ENCODE data around the gene NTN1.

NTN1 gene

GRCh38 chr17:9202532-9202931, 181.2 kb downstream of the NTN1 start:
- Histone ChIP-seq H3K4me3 (no peak overlapping the region), H3K4me1 (peaks cover 40 to 81% (median 71%) of the 10 kb centered on the region in 10 experiments), H3K9ac (no peak overlapping the region), H3K27me3 (peaks cover 0 to 28% (median 0%) of the 10 kb centered on the region in 11 experiments; a peak in 4 of 22 replicates), H3K36me3 (no peaks in the 10 kb centered on the region), H3K27ac (no peak overlapping the region), H3K9me3 (replicated peaks in 1 of 11) (peaks cover 0 to 12% (median 3%) of the 10 kb centered on the region in 11 experiments; a peak in 9 of 22 replicates), H3K4me2 (no peak overlapping the region), H4K20me1 (0 out of 22 replicates have a peak, but pooled peaks cover 0 to 4% (median 0%) of the 10 kb centered on the region in 11 experiments)
- TF ChIP-seq Cebpa-rat (IDR thresholded peaks at IDR 0.05) = no peak

GRCh38 chr17:9203771-9204425, 182.6 kb downstream of the NTN1 start:
- H3K4me1 ChIP-seq = peaks cover 40 to 91% (median 82%) of the 10 kb centered on the region in 10 experiments
- 0 out of 22 replicates have a peak, but pooled peaks cover 0 to 4% (median 0%) of the 10 kb centered on the region in 11 experiments for H4K20me1 ChIP-seq
- no peak overlapping the region for H3K9ac ChIP-seq
- H3K27ac ChIP-seq = no peak overlapping the region
- peak overlapping the region; percentile 6 to 87 (median 75) for H3K4me2 ChIP-seq
- H3K9me3 ChIP-seq (replicated peaks in 1 of 11) = peaks cover 0 to 8% (median 1%) of the 10 kb centered on the region in 11 experiments; a peak in 7 of 22 replicates
- H3K36me3 ChIP-seq = no peaks in the 10 kb centered on the region
- peaks cover 0 to 26% (median 0%) of the 10 kb centered on the region in 11 experiments; a peak in 4 of 22 replicates for H3K27me3 ChIP-seq
- no peak for TF ChIP-seq Cebpa-rat (IDR thresholded peaks at IDR 0.05)
- H3K4me3 ChIP-seq = no peak overlapping the region

GRCh38 chr17:9204637-9205329, 183.5 kb downstream of the NTN1 start:
- Histone ChIP-seq H3K4me1 (peaks cover 40 to 91% (median 78%) of the 10 kb centered on the region in 10 experiments), H3K36me3 (no peaks in the 10 kb centered on the region), H3K9ac (no peak overlapping the region), H3K27ac (peak overlapping the region in 2 of 11 experiments; percentile 13 to 14; a peak in 1 of 22 replicates), H3K27me3 (peaks cover 0 to 23% (median 0%) of the 10 kb centered on the region in 11 experiments; a peak in 4 of 22 replicates), H3K4me2 (peak overlapping the region; percentile 58 to 87 (median 75)), H4K20me1 (0 out of 22 replicates have a peak, but pooled peaks cover 0 to 4% (median 0%) of the 10 kb centered on the region in 11 experiments), H3K4me3 (0 out of 20 replicates have a peak overlapping the region, but pooled peaks of 1 of the 10 experiments have one; percentile 15), H3K9me3 (replicated peaks in 1 of 11) (no peaks in the 10 kb centered on the region)
- TF ChIP-seq Cebpa-rat (IDR thresholded peaks at IDR 0.05) = no peak

GRCh38 chr17:9205520-9206409, 184.5 kb downstream of the NTN1 start:
- H3K27ac ChIP-seq = peak overlapping the region in 4 of 11 experiments; percentile 5 to 14 (median 10); a peak in 2 of 22 replicates
- 0 out of 22 replicates have a peak, but pooled peaks cover 0 to 4% (median 0%) of the 10 kb centered on the region in 11 experiments for H4K20me1 ChIP-seq
- H3K9ac ChIP-seq = no peak overlapping the region
- H3K36me3 ChIP-seq = no peaks in the 10 kb centered on the region
- peaks cover 0 to 14% (median 0%) of the 10 kb centered on the region in 11 experiments; a peak in 4 of 22 replicates for H3K27me3 ChIP-seq
- peaks cover 40 to 91% (median 71%) of the 10 kb centered on the region in 10 experiments for H3K4me1 ChIP-seq
- no peaks in the 10 kb centered on the region for H3K9me3 ChIP-seq (replicated peaks in 1 of 11)
- TF ChIP-seq Cebpa-rat (IDR thresholded peaks at IDR 0.05) = no peak
- no peak overlapping the region for H3K4me3 ChIP-seq
- H3K4me2 ChIP-seq = peak overlapping the region; percentile 58 to 87 (median 75)

GRCh38 chr17:9206410-9206703, 185.0 kb downstream of the NTN1 start:
- peak overlapping the region in 2 of 11 experiments; percentile 5 to 33; a peak in 3 of 22 replicates for H3K27ac ChIP-seq
- no peaks in the 10 kb centered on the region for H3K36me3 ChIP-seq
- no peaks in the 10 kb centered on the region for H3K9me3 ChIP-seq (replicated peaks in 1 of 11)
- no peak overlapping the region for H3K4me3 ChIP-seq
- no peak for TF ChIP-seq Cebpa-rat (IDR thresholded peaks at IDR 0.05)
- peak overlapping the region; percentile 52 to 87 (median 75); a peak in 21 of 22 replicates for H3K4me2 ChIP-seq
- H4K20me1 ChIP-seq = 0 out of 22 replicates have a peak, but pooled peaks cover 0 to 4% (median 0%) of the 10 kb centered on the region in 11 experiments
- H3K27me3 ChIP-seq = peaks cover 0 to 9% (median 0%) of the 10 kb centered on the region in 11 experiments; a peak in 3 of 22 replicates
- H3K4me1 ChIP-seq = peaks cover 44 to 91% (median 71%) of the 10 kb centered on the region in 10 experiments
- H3K9ac ChIP-seq = peak overlapping the region in 4 of 11 experiments; percentile 6 to 46 (median 28); a peak in 3 of 22 replicates

- Histone ChIP-seq H3K9ac (peak overlapping the region in 6 of 11 experiments; percentile 3 to 46 (median 22); a peak in 5 of 22 replicates), H3K4me1 (peaks cover 47 to 91% (median 73%) of the 10 kb centered on the region in 10 experiments), H3K27me3 (peaks cover 0 to 9% (median 0%) of the 10 kb centered on the region in 11 experiments; a peak in 2 of 22 replicates), H3K9me3 (replicated peaks in 1 of 11) (no peaks in the 10 kb centered on the region), H3K36me3 (no peaks in the 10 kb centered on the region), H3K27ac (peak overlapping the region in 3 of 11 experiments; percentile 5 to 41 (median 33); a peak in 5 of 22 replicates), H3K4me3 (peak overlapping the region in 1 of 10 experiments; percentile 5; a peak in 1 of 20 replicates), H4K20me1 (peaks cover 0 to 4% (median 0%) of the 10 kb centered on the region in 11 experiments; a peak in 1 of 22 replicates), H3K4me2 (peak overlapping the region; percentile 52 to 87 (median 75))
- no peak for TF ChIP-seq Cebpa-rat (IDR thresholded peaks at IDR 0.05)
These were observed 185.5 kb downstream of the NTN1 start for GRCh38 chr17:9206741-9207332.

GRCh38 chr17:9208381-9209105, 187.2 kb downstream of the NTN1 start:
- no peak overlapping the region for H3K27ac ChIP-seq
- no peak overlapping the region for H3K4me3 ChIP-seq
- H4K20me1 ChIP-seq = peaks cover 0 to 4% (median 0%) of the 10 kb centered on the region in 11 experiments; a peak in 1 of 22 replicates
- H3K9ac ChIP-seq = no peak overlapping the region
- H3K27me3 ChIP-seq = peaks cover 0 to 9% (median 0%) of the 10 kb centered on the region in 11 experiments; a peak in 2 of 22 replicates
- no peak for TF ChIP-seq Cebpa-rat (IDR thresholded peaks at IDR 0.05)
- peaks cover 0 to 9% (median 0%) of the 10 kb centered on the region in 11 experiments; a peak in 2 of 22 replicates for H3K9me3 ChIP-seq (replicated peaks in 1 of 11)
- peaks cover 46 to 87% (median 71%) of the 10 kb centered on the region in 10 experiments for H3K4me1 ChIP-seq
- no peaks in the 10 kb centered on the region for H3K36me3 ChIP-seq
- H3K4me2 ChIP-seq = peak overlapping the region in 5 of 11 experiments; percentile 21 to 87 (median 80); a peak in 8 of 22 replicates
